Spleen (tissue), 7 donors: Measurements from ENCODE around the gene CCDC138.

Source experiments
- CTCF ChIP-seq, 11 experiments: fragments of 200-600 bp in 7 of 11; fragments of 450-650 bp in 4 of 11; sonication (generic) in 4 of 11; IDR thresholded peaks in 8 of 11; conservative IDR thresholded peaks in 3 of 11; 1 replicate in 7 of 11; 2 replicates in 4 of 11; pipeline versions ENCODE4 v1.4.0 to v1.8.0; 2016 to 2021; ENCODE audit warnings: antibody characterized with exemption in 11 of 11, inconsistent platforms in 4 of 11, mild to moderate bottlenecking in 1 of 11
- POLR2A ChIP-seq, 3 donors: fragments of 450-650 bp; IDR thresholded peaks; one replicate each; pipeline ENCODE4 v1.5.1; 2017; ENCODE audit warnings: antibody characterized with exemption in 3 of 3, mild to moderate bottlenecking in 1 of 3
- POLR2AphosphoS5 ChIP-seq, 3 donors: sonication (generic); formaldehyde crosslinking; IDR thresholded peaks; one replicate each; pipeline ENCODE4 v1.5.1; 2017; ENCODE audit warnings: antibody characterized with exemption in 3 of 3
- donor health status: DM: no; HTN: no; CAD: no; lungs with moderate emphysema.
- donor health status: DM: no; HTN: no; CAD: no.
- donor health status: DM: no; HTN: no; CAD: no.

DNA sequence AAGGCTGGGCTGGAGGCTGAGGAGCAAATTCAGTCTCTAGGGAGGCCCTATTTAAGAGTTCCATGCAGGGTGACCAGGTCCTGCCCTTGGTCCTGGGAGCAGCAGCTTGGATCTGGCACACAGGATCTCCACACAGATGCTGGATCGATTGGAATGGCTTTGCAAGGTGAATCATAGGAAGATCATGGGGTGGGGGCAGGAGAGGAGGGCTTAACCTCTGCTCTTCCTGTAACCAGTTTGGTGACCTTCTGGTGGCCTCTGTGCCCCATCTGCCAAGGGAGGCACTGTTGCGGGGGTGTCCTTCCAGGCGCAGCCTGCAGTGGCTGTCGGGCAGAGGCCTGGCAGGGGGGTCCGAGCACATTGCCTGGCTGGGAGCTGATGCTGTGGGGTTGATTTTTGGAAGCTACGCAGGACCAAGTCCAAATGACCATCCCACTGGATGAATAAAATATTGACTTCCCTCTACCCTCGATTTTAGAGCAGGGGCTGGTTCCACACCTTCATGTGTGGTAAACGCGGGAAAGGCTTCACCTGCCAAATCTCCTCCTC lies 122.8 kb downstream of the CCDC138 start:
- no peak for TF ChIP-seq POLR2AphosphoS5 (IDR thresholded peaks at IDR 0.05)
- TF ChIP-seq CTCF (IDR thresholded peaks at IDR 0.05 in 8 of 11, conservative IDR thresholded peaks at IDR 0.05 in 3 of 11), result no peak
- no peak for TF ChIP-seq POLR2A (IDR thresholded peaks at IDR 0.05)
